ENCODE data around the gene TRIOBP. TPM values are rescaled to one million over a fixed set of nuclear protein-coding genes. Genes with fewer than 3 reads are reported as not detected.
"Not testable (repeated sequence)": the region's sequence is repeated elsewhere in the genome, so short reads cannot be mapped to it uniquely, and the experiment has no call there.

The TRIOBP gene
- total RNA-seq, 4 donors from 2014 or later, result 58.6 to 71.6 (median 64.3) TPM

GRCh38 chr22:37654563-37655251 lies 42.1 kb upstream of the TRIOBP start:
- Histone ChIP-seq H3K36me3 (peaks cover 50% of the 10 kb centered on the region), H3K4me1 (peaks cover 16% of the 10 kb centered on the region), H3K27ac (no peak overlapping the region), H3K27me3 (no peaks in the 10 kb centered on the region), H3K4me3 (no peak overlapping the region), H3K9me3 (no peaks in the 10 kb centered on the region)
- no peak for DNase-seq (ENCODE audit: low spot score in 2 of 2)
- no peak for TF ChIP-seq EP300 (IDR thresholded peaks at IDR 0.05)
- TF ChIP-seq POLR2A (IDR thresholded peaks at IDR 0.05), result no peak
- TF ChIP-seq, protein P1, sequence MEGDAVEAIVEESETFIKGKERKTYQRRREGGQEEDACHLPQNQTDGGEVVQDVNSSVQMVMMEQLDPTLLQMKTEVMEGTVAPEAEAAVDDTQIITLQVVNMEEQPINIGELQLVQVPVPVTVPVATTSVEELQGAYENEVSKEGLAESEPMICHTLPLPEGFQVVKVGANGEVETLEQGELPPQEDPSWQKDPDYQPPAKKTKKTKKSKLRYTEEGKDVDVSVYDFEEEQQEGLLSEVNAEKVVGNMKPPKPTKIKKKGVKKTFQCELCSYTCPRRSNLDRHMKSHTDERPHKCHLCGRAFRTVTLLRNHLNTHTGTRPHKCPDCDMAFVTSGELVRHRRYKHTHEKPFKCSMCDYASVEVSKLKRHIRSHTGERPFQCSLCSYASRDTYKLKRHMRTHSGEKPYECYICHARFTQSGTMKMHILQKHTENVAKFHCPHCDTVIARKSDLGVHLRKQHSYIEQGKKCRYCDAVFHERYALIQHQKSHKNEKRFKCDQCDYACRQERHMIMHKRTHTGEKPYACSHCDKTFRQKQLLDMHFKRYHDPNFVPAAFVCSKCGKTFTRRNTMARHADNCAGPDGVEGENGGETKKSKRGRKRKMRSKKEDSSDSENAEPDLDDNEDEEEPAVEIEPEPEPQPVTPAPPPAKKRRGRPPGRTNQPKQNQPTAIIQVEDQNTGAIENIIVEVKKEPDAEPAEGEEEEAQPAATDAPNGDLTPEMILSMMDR (IDR thresholded peaks at IDR 0.05), result no peak
- TF ChIP-seq POLR2AphosphoS5 (IDR thresholded peaks at IDR 0.05), result no peak
- 87% methylated on average over 14 of the region's 14 CpGs for WGBS

GRCh38 chr22:37655252-37655563 lies 41.6 kb upstream of the TRIOBP start:
- Histone ChIP-seq H3K9me3 (no peaks in the 10 kb centered on the region), H3K27me3 (no peaks in the 10 kb centered on the region), H3K36me3 (peaks cover 45% of the 10 kb centered on the region), H3K27ac (no peak overlapping the region), H3K4me3 (no peak overlapping the region), H3K4me1 (peaks cover 21% of the 10 kb centered on the region)
- TF ChIP-seq, protein P1 (IDR thresholded peaks at IDR 0.05), result no peak
- TF ChIP-seq POLR2A (IDR thresholded peaks at IDR 0.05) (no peak), POLR2AphosphoS5 (IDR thresholded peaks at IDR 0.05) (no peak), EP300 (IDR thresholded peaks at IDR 0.05) (no peak)
- DNase-seq (ENCODE audit: low spot score in 2 of 2), result no peak
- WGBS, result 83% methylated on average over 17 of the region's 17 CpGs

GRCh38 chr22:37656583-37656982 lies 40.3 kb upstream of the TRIOBP start:
- not testable (repeated sequence) for H3K27me3 ChIP-seq; DNase-seq (ENCODE audit: low spot score in 2 of 2); H3K4me3 ChIP-seq; H3K9me3 ChIP-seq; H3K27ac ChIP-seq
- WGBS, result 89% methylated on average over 4 of the region's 4 CpGs
- H3K36me3 ChIP-seq, result peaks cover 31% of the 10 kb centered on the region
- H3K4me1 ChIP-seq, result peaks cover 35% of the 10 kb centered on the region

DNA sequence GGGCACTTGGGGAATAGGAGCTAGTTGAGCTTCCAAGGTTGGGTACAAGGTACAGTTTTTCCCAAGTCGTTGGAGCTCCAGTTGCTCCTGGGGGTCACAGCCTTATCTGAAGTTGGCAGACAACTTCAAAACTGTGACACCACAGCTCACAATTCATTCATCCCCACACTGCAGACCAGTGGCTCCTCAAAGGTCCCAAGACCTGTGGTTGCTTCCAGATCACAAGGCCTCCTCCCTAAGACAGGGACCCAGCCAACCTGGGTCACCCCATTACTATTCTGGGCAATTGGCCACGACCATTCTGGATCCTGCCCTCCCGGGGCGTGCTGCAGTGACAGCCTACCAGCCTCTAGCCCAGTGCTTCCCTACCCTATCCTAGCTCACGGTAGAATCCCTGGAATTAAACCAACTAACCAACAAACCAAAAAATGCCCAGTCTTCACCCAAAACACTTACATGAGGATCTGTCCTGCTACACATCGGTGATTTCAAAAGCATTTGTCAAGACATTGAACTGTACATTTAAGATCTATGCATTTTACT lies 39.2 kb upstream of the TRIOBP start:
- 7% methylated on average over 5 of the region's 6 CpGs for WGBS
- H3K9me3 ChIP-seq, result no peaks in the 10 kb centered on the region
- H3K27me3 ChIP-seq, result no peaks in the 10 kb centered on the region
- H3K4me1 ChIP-seq, result peaks cover 36% of the 10 kb centered on the region
- peaks cover 21% of the 10 kb centered on the region for H3K36me3 ChIP-seq
- no peak for DNase-seq (ENCODE audit: low spot score in 2 of 2)
- TF ChIP-seq POLR2A (IDR thresholded peaks at IDR 0.05) (no peak), POLR2AphosphoS5 (IDR thresholded peaks at IDR 0.05) (no peak), EP300 (IDR thresholded peaks at IDR 0.05) (no peak)
- TF ChIP-seq, protein P1 (IDR thresholded peaks at IDR 0.05), result no peak
- H3K4me3 ChIP-seq, result peak overlapping the region; percentile 63
- H3K27ac ChIP-seq, result peak overlapping the region; percentile 36

DNA sequence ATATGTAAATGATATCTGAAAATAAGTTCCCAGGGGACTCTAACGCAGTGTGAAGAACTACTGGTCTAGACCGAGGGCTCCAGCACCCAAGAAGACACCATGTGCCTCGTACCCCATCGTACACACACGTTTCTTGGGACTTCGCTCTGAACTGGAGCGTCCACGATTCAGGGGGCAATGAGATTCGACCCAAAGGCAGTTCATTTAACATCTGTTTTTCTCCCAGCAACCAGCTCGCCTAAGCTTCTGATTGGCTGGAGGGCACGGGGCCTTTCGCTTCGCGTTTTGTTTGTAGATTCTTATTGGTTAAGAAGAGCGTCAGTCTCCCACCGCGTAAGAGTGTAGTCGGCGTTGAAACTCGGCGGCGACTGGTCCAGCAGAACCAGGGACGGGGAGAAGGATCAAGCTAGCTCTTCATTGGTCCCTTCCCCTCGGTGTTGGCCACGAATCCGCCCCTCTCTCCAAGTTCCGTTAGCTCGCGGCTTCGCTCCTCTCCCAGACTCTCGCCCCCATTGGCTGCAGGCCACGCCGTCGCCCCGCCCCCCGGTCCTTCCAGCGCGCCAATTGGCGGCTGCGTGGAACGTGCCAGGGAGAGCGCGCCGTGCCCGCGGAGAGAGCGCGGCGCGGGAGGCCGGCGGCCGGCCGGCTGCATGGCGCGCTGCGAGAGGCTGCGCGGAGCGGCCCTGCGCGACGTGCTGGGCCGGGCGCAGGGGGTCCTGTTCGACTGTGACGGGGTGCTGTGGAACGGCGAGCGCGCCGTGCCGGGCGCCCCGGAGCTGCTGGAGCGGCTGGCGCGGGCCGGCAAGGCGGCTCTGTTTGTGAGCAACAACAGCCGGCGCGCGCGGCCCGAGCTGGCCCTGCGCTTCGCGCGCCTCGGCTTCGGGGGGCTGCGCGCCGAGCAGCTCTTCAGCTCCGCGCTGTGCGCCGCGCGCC lies 38.4 kb upstream of the TRIOBP start, which contains the start of gene PDXP:
PDXP (plus strand) TSS at position 591 of the 933 bp plus-strand sequence; CDS start at position 651, 60 bp downstream.
- Histone ChIP-seq H3K36me3 (peaks cover 13% of the 10 kb centered on the region), H3K9me3 (no peaks in the 10 kb centered on the region), H3K4me1 (peaks cover 36% of the 10 kb centered on the region), H3K27me3 (no peaks in the 10 kb centered on the region), H3K4me3 (peak within 1 kb of the TSS; percentile 63), H3K27ac (peak within 1 kb of the TSS; percentile 70)
- peak; percentile 99 to 100 for DNase-seq (ENCODE audit: low spot score in 2 of 2)
- WGBS, result 1% methylated on average over 30 of the region's 101 CpGs
- TF ChIP-seq POLR2AphosphoS5 (IDR thresholded peaks at IDR 0.05) (peak in 1 of 3 donors; percentile 68), POLR2A (IDR thresholded peaks at IDR 0.05) (peak in 1 of 2 donors; percentile 26)
- TF ChIP-seq, protein P1 (IDR thresholded peaks at IDR 0.05), result no peak

All from suprapubic skin (tissue), 4 donors.